WTC11 (cell line): ENCODE results near the gene KIF3A. TPM values are rescaled to one million over a fixed set of nuclear protein-coding genes. Genes with fewer than 3 reads are reported as not detected.

ENCODE experiments used
- ATAC-seq: fragments of 200-7000 bp; cut with Tn5 transposase; 2 replicates; pipeline ENCODE4 v1.10.0; 2021; ENCODE audit warnings: mild to moderate bottlenecking, moderate library complexity
- CTCF ChIA-PET: fragments of 300-600 bp; sonication (Branson Sonifier 250); formaldehyde crosslinking; loops from one replicate; lab custom pipeline; 2021; ENCODE audit warnings: antibody characterized with exemption; lab: Charles Lee
- POLR2A ChIA-PET: fragments of 350-600 bp; sonication (Branson Sonifier 250); formaldehyde crosslinking; loops from one replicate; lab custom pipeline; 2021; ENCODE audit warnings: antibody characterized with exemption; lab: Charles Lee
- DNase-seq: peaks from one replicate; pipeline ENCODE4 v3.0.0; 2021; ENCODE audit warnings: low spot score
- H3K27ac Mint-ChIP-seq: 2 replicates; pipeline ENCODE4 v1.8.0; 2021; ENCODE audit warnings: mixed read lengths
- H3K27me3 Mint-ChIP-seq: 2 replicates; pipeline ENCODE4 v1.8.0; 2021; ENCODE audit warnings: low read depth, mild to moderate bottlenecking, moderate library complexity, mixed read lengths
- H3K36me3 Mint-ChIP-seq: 2 replicates; pipeline ENCODE4 v1.8.0; 2021; ENCODE audit warnings: mixed read lengths
- H3K4me1 Mint-ChIP-seq: 2 replicates; pipeline ENCODE4 v1.8.0; 2022; ENCODE audit warnings: mixed read lengths
- H3K4me3 Mint-ChIP-seq: 2 replicates; pipeline ENCODE4 v1.8.0; 2021; ENCODE audit warnings: mild to moderate bottlenecking, moderate library complexity, mixed read lengths
- H3K9me3 Mint-ChIP-seq: 2 replicates; pipeline ENCODE4 v1.8.0; 2021; ENCODE audit warnings: mixed read lengths
- CDX4 ChIP-seq: fragments of 250-450 bp; sonication (Bioruptor Pico); IDR thresholded peaks from 2 replicates; pipeline ENCODE4 v1.9.0; 2021; ENCODE audit warnings: moderate library complexity, mild to moderate bottlenecking, inconsistent platforms, borderline replicate concordance
- CREB1 ChIP-seq: sonication (generic); formaldehyde crosslinking; IDR thresholded peaks from 2 replicates; pipeline ENCODE4 v1.8.0; 2023; ENCODE audit warnings: mild to moderate bottlenecking, missing genetic modification reagents
- CTCF ChIP-seq: fragments of 200-600 bp; IDR thresholded peaks from 2 replicates; pipeline ENCODE4 v1.8.0; 2022; ENCODE audit warnings: antibody characterized with exemption
- FOXK1 ChIP-seq: sonication (generic); formaldehyde crosslinking; IDR thresholded peaks from 2 replicates; pipeline ENCODE4 v1.8.0; 2022; ENCODE audit warnings: mild to moderate bottlenecking, moderate library complexity, missing genetic modification reagents
- MLX ChIP-seq: sonication (generic); formaldehyde crosslinking; IDR thresholded peaks from 2 replicates; pipeline ENCODE4 v1.8.1; 2023; ENCODE audit warnings: mild to moderate bottlenecking, missing genetic modification reagents, moderate library complexity
- MXD4 ChIP-seq: fragments of 250-450 bp; sonication (Bioruptor Pico); IDR thresholded peaks from 2 replicates; pipeline ENCODE4 v1.8.0; 2021; ENCODE audit warnings: mild to moderate bottlenecking, moderate library complexity, borderline replicate concordance
- MYBL2 ChIP-seq: sonication (generic); formaldehyde crosslinking; IDR thresholded peaks from 2 replicates; pipeline ENCODE4 v1.8.1; 2023; ENCODE audit warnings: mild to moderate bottlenecking, moderate library complexity, missing genetic modification reagents
- NFE2L1 ChIP-seq: sonication (generic); formaldehyde crosslinking; IDR thresholded peaks from 2 replicates; pipeline ENCODE4 v1.8.1; 2023; ENCODE audit warnings: missing genetic modification reagents
- NR3C1 ChIP-seq: sonication (generic); formaldehyde crosslinking; conservative IDR thresholded peaks from 2 replicates; pipeline ENCODE4 v1.8.1; 2023; ENCODE audit warnings: low read depth, mild to moderate bottlenecking, missing genetic modification reagents
- RELA ChIP-seq: sonication (generic); formaldehyde crosslinking; IDR thresholded peaks from 2 replicates; pipeline ENCODE4 v1.8.1; 2022; ENCODE audit warnings: missing genetic modification reagents, mild to moderate bottlenecking, borderline replicate concordance
- SMAD3 ChIP-seq: sonication (generic); formaldehyde crosslinking; IDR thresholded peaks from 2 replicates; pipeline ENCODE4 v1.8.0; 2022; ENCODE audit warnings: missing genetic modification reagents, mild to moderate bottlenecking, borderline replicate concordance
- TP53 ChIP-seq: sonication (generic); formaldehyde crosslinking; IDR thresholded peaks from 2 replicates; pipeline ENCODE4 v1.8.1; 2023; ENCODE audit warnings: mild to moderate bottlenecking, missing genetic modification reagents
- ZBTB43 ChIP-seq: sonication (generic); formaldehyde crosslinking; IDR thresholded peaks from 2 replicates; pipeline ENCODE4 v1.8.1; 2023; ENCODE audit warnings: mild to moderate bottlenecking, missing genetic modification reagents
- ZNF232 ChIP-seq: sonication (generic); formaldehyde crosslinking; IDR thresholded peaks from 2 replicates; pipeline ENCODE4 v1.8.0; 2022; ENCODE audit warnings: mild to moderate bottlenecking, missing genetic modification reagents
- ZNF263 ChIP-seq: sonication (generic); formaldehyde crosslinking; IDR thresholded peaks from 2 replicates; pipeline ENCODE4 v1.8.1; 2022; ENCODE audit warnings: low read depth, mild to moderate bottlenecking, moderate library complexity, missing genetic modification reagents
- ZNF317 ChIP-seq: sonication (generic); formaldehyde crosslinking; IDR thresholded peaks from 2 replicates; pipeline ENCODE4 v1.8.1; 2023; ENCODE audit warnings: low read depth, mild to moderate bottlenecking, moderate library complexity, missing genetic modification reagents, borderline replicate concordance
- ZNF416 ChIP-seq: fragments of 250-450 bp; sonication (Bioruptor Pico); IDR thresholded peaks from 2 replicates; pipeline ENCODE4 v1.9.0; 2021; ENCODE audit warnings: mild to moderate bottlenecking, inconsistent platforms
- ZNF425 ChIP-seq: fragments of 250-450 bp; sonication (Bioruptor Pico); conservative IDR thresholded peaks from 2 replicates; pipeline ENCODE4 v1.9.0; 2021; ENCODE audit warnings: mild to moderate bottlenecking
- ZNF512 ChIP-seq: sonication (generic); formaldehyde crosslinking; IDR thresholded peaks from 2 replicates; pipeline ENCODE4 v1.8.1; 2022; ENCODE audit warnings: missing genetic modification reagents, borderline replicate concordance
- ZNF532 ChIP-seq: fragments of 250-450 bp; sonication (Bioruptor Pico); IDR thresholded peaks from 2 replicates; pipeline ENCODE4 v1.9.0; 2021; ENCODE audit warnings: mild to moderate bottlenecking, borderline replicate concordance
- total RNA-seq: library from RNA; stranded (reverse); gene quantifications from 3 replicates; pipeline ENCODE4 v1.2.3, GENCODE V29; 2021

The KIF3A gene
- total RNA-seq, 1 experiment from 2014 or later, result 10.1 TPM

GRCh38 chr5:132666310-132667123, 70.8 kb downstream of the KIF3A start:
- H3K4me1 Mint-ChIP-seq, result peaks cover 14% of the 10 kb centered on the region; the same call in 1 of the 2 replicates
- TF ChIP-seq ZNF512 (no peak), ZNF263 (CRISPR knock-in tag) (no peak), ZNF232 (no peak), ZNF317 (CRISPR knock-in tag) (no peak), NFE2L1 (no peak), ZNF425 (CRISPR knock-in tag) (no peak), CTCF (no peak), RELA (CRISPR knock-in tag) (no peak), FOXK1 (no peak), ZNF416 (CRISPR knock-in tag) (no peak), CREB1 (CRISPR knock-in tag) (no peak), MLX (CRISPR knock-in tag) (no peak), TP53 (CRISPR knock-in tag) (no peak)
- no peak for ATAC-seq
- no peaks in the 10 kb centered on the region; the same call in 1 of the 2 replicates for H3K27me3 Mint-ChIP-seq
- no peak overlapping the region for H3K4me3 Mint-ChIP-seq
- H3K9me3 Mint-ChIP-seq, result peaks cover 9% of the 10 kb centered on the region
- no peak for DNase-seq
- peaks cover 2% of the 10 kb centered on the region; the same call in 1 of the 2 replicates for H3K36me3 Mint-ChIP-seq
- H3K27ac Mint-ChIP-seq, result peak overlapping the region; percentile 71; the same call in 1 of the 2 replicates
- POLR2A ChIA-PET, result no interaction called here
- CTCF ChIA-PET, result interaction anchor here (0.6 to 2.1 kb wide), 2 partner anchors 11 to 140 kb away, joined by 3 to 9 read pairs; no protein-coding TSS in a partner anchor

- Mint-ChIP-seq H3K4me3 (no peak overlapping the region), H3K36me3 (no peaks in the 10 kb centered on the region), H3K27me3 (no peaks in the 10 kb centered on the region; the same call in 1 of the 2 replicates), H3K4me1 (peaks cover 13% of the 10 kb centered on the region; the same call in 1 of the 2 replicates), H3K9me3 (peaks cover 2% of the 10 kb centered on the region), H3K27ac (no peak overlapping the region)
- no peak for ATAC-seq
- DNase-seq, result no peak
- POLR2A ChIA-PET, result no interaction called here
- CTCF ChIA-PET, result interaction anchor here (2.1 kb wide), 1 partner anchor 12 kb away, joined by 9 read pairs; no protein-coding TSS in a partner anchor
- TF ChIP-seq MYBL2 (CRISPR knock-in tag) (no peak), CDX4 (no peak), ZBTB43 (CRISPR knock-in tag) (no peak), MXD4 (CRISPR knock-in tag) (no peak), ZNF532 (CRISPR knock-in tag) (no peak), SMAD3 (no peak), NR3C1 (CRISPR knock-in tag) (no peak)
Observed at GRCh38 chr5:132665574-132666080, 71.7 kb downstream of the KIF3A start.
